K562 (cell line): Measurements from ENCODE around the gene AGL. TPM values are rescaled to one million over a fixed set of nuclear protein-coding genes. Genes with fewer than 3 reads are reported as not detected.

Source experiments
- ATAC-seq: fragments of 200-7000 bp; cut with Tn5 transposase; 3 replicates; pipeline ENCODE4 v1.9.1; 2020; ENCODE audit warnings: moderate library complexity
- BruUV-seq: library from RNA; stranded (reverse); fragments of 400-500 nt; replicated peaks from 2 replicates; lab custom pipeline; 2021; lab: Mats Ljungman, UMichigan
- CTCF ChIA-PET: fragments of 300-600 bp; formaldehyde crosslinking; extraction: SDS; loops from one replicate; lab custom pipeline; 2021; ENCODE audit warnings: low intra/inter-chr PET ratio; lab: Yijun Ruan, JAX
- POLR2A ChIA-PET: fragments of 300-600, 350-650 bp; sonication (Branson Sonifier 250); formaldehyde crosslinking; extraction: SDS; loops from one replicate; lab custom pipeline; 2021; ENCODE audit warnings: antibody characterized with exemption, inconsistent platforms; lab: Yijun Ruan, JAX
- DNase-seq, 4 experiments: peaks; one replicate each; pipeline versions ENCODE4 v3.0.0 to v3.0.0-alpha.2; 2011 to 2018; ENCODE audit warnings: low spot score in 3 of 4, mixed read lengths in 3 of 4; ENCODE audit errors: extremely low read depth in 1 of 4
- FAIRE-seq: peaks from 2 replicates; lab custom pipeline; 2011; peaks lifted over from hg19 to GRCh38; lab: Jason Lieb, UNC
- H2AFZ ChIP-seq: 2 replicates; pipeline ENCODE4 v1.6.0; 2011; ENCODE audit warnings: low read depth, low read length, control low read depth, inconsistent platforms
- H3K27ac ChIP-seq: fragments of 200-600 bp; 3 replicates; pipeline ENCODE4 v1.8.0; 2011; ENCODE audit warnings: low read depth, mild to moderate bottlenecking, control low read depth, inconsistent platforms, low read length, moderate library complexity, mixed read lengths; ENCODE audit errors: extremely low read depth
- H3K27me3 ChIP-seq, 2 experiments: fragments of 300-600 bp in 1 of 2; 2 replicates in 1 of 2; 3 replicates in 1 of 2; pipeline versions ENCODE4 v1.6.0 to v1.8.0; 2011; ENCODE audit warnings: inconsistent platforms in 2 of 2, low read length in 2 of 2, mild to moderate bottlenecking in 1 of 2, mixed read lengths in 1 of 2, moderate library complexity in 1 of 2; ENCODE audit not compliant: control insufficient read depth in 2 of 2, insufficient read depth in 2 of 2
- H3K36me3 ChIP-seq: fragments of 300-600 bp; 3 replicates; pipeline ENCODE4 v1.8.0; 2011; ENCODE audit warnings: mild to moderate bottlenecking, low read length, inconsistent platforms; ENCODE audit not compliant: control insufficient read depth, insufficient read depth
- H3K4me1 ChIP-seq, 2 experiments: fragments of 200-600 bp in 1 of 2; replicated peaks in 1 of 2; 2 replicates in 1 of 2; 3 replicates in 1 of 2; pipeline versions ENCODE4 v1.5.1 to v1.8.0; 2011; ENCODE audit warnings: inconsistent platforms in 2 of 2, low read length in 2 of 2, mild to moderate bottlenecking in 1 of 2, mixed read lengths in 1 of 2, moderate library complexity in 1 of 2; ENCODE audit not compliant: control insufficient read depth in 2 of 2, insufficient read depth in 2 of 2
- H3K4me2 ChIP-seq: 2 replicates; pipeline ENCODE4 v1.6.1; 2011; ENCODE audit warnings: low read length, control low read depth, inconsistent platforms, mixed read lengths; ENCODE audit not compliant: insufficient read depth
- H3K4me3 ChIP-seq: fragments of 200-600 bp; sonication (generic), shearing (Covaris generic); 2 replicates; pipeline ENCODE4 v1.5.1; 2016; ENCODE audit warnings: control low read depth, inconsistent platforms
- H3K79me2 ChIP-seq: fragments of 200-600 bp; 3 replicates; pipeline ENCODE4 v1.8.0; 2011; ENCODE audit warnings: low read length, inconsistent platforms; ENCODE audit not compliant: control insufficient read depth, insufficient read depth
- H3K9ac ChIP-seq, 2 experiments: 2 replicates each; pipeline versions ENCODE4 v1.6.0 to v1.6.1; 2011; ENCODE audit warnings: low read depth in 2 of 2, low read length in 2 of 2, control low read depth in 1 of 2, inconsistent platforms in 1 of 2, mild to moderate bottlenecking in 1 of 2, mixed read lengths in 1 of 2; ENCODE audit not compliant: insufficient read depth in 1 of 2
- H3K9me1 ChIP-seq: one replicate; pipeline ENCODE4 v1.6.0; 2011; ENCODE audit warnings: inconsistent platforms, mild to moderate bottlenecking, low read length, moderate library complexity; ENCODE audit not compliant: control insufficient read depth, insufficient read depth
- H3K9me3 ChIP-seq: replicated peaks from 2 replicates; pipeline ENCODE4 v1.5.1; 2011; ENCODE audit warnings: low read depth, low read length, inconsistent platforms; ENCODE audit not compliant: control insufficient read depth, insufficient read depth
- H4K20me1 ChIP-seq: replicated peaks from 2 replicates; pipeline ENCODE4 v1.6.1; 2011; ENCODE audit warnings: low read length, inconsistent platforms, mixed read lengths; ENCODE audit not compliant: control insufficient read depth, insufficient read depth
- ADNP ChIP-seq: fragments of 200-800 bp; sonication (Bioruptor generic); IDR thresholded peaks from 2 replicates; pipeline ENCODE4 v1.6.1; 2016; ENCODE audit warnings: missing genetic modification characterization, missing compliant biosample characterization
- BCOR ChIP-seq: fragments of 450-650 bp; IDR thresholded peaks from 2 replicates; pipeline ENCODE4 v1.6.1; 2016
- CAMTA2 ChIP-seq: fragments of 250-450 bp; sonication (Bioruptor Pico); conservative IDR thresholded peaks from 2 replicates; pipeline ENCODE4 v1.5.1; 2022
- CHD1 ChIP-seq: fragments of 200-600 bp; sonication (generic); IDR thresholded peaks from one replicate; pipeline ENCODE4 v1.6.1; 2012; ENCODE audit warnings: mild to moderate bottlenecking, moderate library complexity, low read length, inconsistent platforms
- HMGXB4 ChIP-seq: sonication (generic); formaldehyde crosslinking; IDR thresholded peaks from 2 replicates; pipeline ENCODE4 v1.8.1; 2023; ENCODE audit warnings: mild to moderate bottlenecking, missing genetic modification reagents
- IRF1 ChIP-seq: sonication (generic); formaldehyde crosslinking; IDR thresholded peaks from 2 replicates; pipeline ENCODE4 v1.8.0; 2022; ENCODE audit warnings: missing genetic modification reagents, mild to moderate bottlenecking, borderline replicate concordance
- KLF1 ChIP-seq: fragments of 450-650 bp; IDR thresholded peaks from 2 replicates; pipeline ENCODE4 v1.6.1; 2016; ENCODE audit warnings: missing genetic modification characterization, missing compliant biosample characterization
- NRF1 ChIP-seq, 2 experiments: fragments of 450-650 bp; IDR thresholded peaks in 1 of 2; conservative IDR thresholded peaks in 1 of 2; 2 replicates each; pipeline ENCODE4 v1.6.1; 2014; ENCODE audit warnings: mild to moderate bottlenecking in 2 of 2
- POU5F1 ChIP-seq: fragments of 150-350 bp; IDR thresholded peaks from 2 replicates; pipeline ENCODE4 v1.6.1; 2014; ENCODE audit warnings: borderline replicate concordance, low read length, low read depth, mild to moderate bottlenecking; ENCODE audit not compliant: partially characterized antibody
- SIRT6 ChIP-seq: IDR thresholded peaks from one replicate; pipeline ENCODE4 v1.6.1; 2012; ENCODE audit warnings: low read depth, mild to moderate bottlenecking, control low read depth, inconsistent platforms, low read length, moderate library complexity
- TAF7 ChIP-seq: fragments of 450-650 bp; IDR thresholded peaks from 2 replicates; pipeline ENCODE4 v1.6.1; 2016; ENCODE audit warnings: missing genetic modification characterization, missing compliant biosample characterization
- ZNF134 ChIP-seq: fragments of 250-450 bp; sonication (Bioruptor Pico); conservative IDR thresholded peaks from 2 replicates; pipeline ENCODE4 v1.4.0; 2020
- ZNF143 ChIP-seq: sonication (generic); formaldehyde crosslinking; IDR thresholded peaks from 2 replicates; pipeline ENCODE4 v1.9.0; 2022; ENCODE audit warnings: mild to moderate bottlenecking, missing genetic modification reagents
- ZNF512 ChIP-seq: IDR thresholded peaks from 2 replicates; pipeline ENCODE4 v1.6.1; 2016; ENCODE audit warnings: missing genetic modification characterization, missing compliant biosample characterization
- WGBS: fragments of 100-300 bp; shearing (Covaris generic); methylation state at CpG from one replicate; pipeline ENCODE4 v1.1.6; 2016; ENCODE audit warnings: low coverage, mixed read lengths; ENCODE audit not compliant: insufficient coverage; ENCODE audit errors: missing lambda C conversion rate; 5-methylcytosine and 5-hydroxymethylcytosine counted together
- in situ Hi-C: fragments of 300-500 bp; cut with MboI; formaldehyde crosslinking; loops from 4 replicates; pipeline ENCODE4 v1.15.0; 2018; ENCODE audit warnings: inconsistent platforms, mixed read lengths
- intact Hi-C: fragments of 100-400 bp; cut with micrococcal nuclease; formaldehyde crosslinking; loops from 2 replicates; pipeline ENCODE4 v1.14.2; 2022
- polyA plus RNA-seq, 8 experiments: library from polyadenylated mRNA; depleted of rRNA in 4 of 8; stranded (reverse) in 5 of 8; unstranded in 3 of 8; fragments of >200 nt; fragmentation: Nextera tagmentation in 2 of 8; fragmentation: Illumina TruSeq in 1 of 8; extraction: Ambion mirVana in 2 of 8; extraction: Trizol in 1 of 8; gene quantifications; 2 replicates each; pipeline versions ENCODE4 v1.2.1 to v1.2.3, GENCODE V29; 2011 to 2014; ENCODE audit warnings: inconsistent platforms in 1 of 8, missing spikeins in 1 of 8
- total RNA-seq, 7 experiments: library from RNA; depleted of rRNA in 6 of 7; stranded (reverse); fragments of >200 nt in 6 of 7; fragmentation: Illumina TruSeq in 2 of 7; extraction: Trizol in 2 of 7; gene quantifications; 2 replicates each; pipeline versions ENCODE4 v1.2.1 to v1.2.3, GENCODE V29; 2011 to 2021; ENCODE audit warnings: low replicate concordance in 1 of 7
- TF ChIP-seq, protein P1 (sequence below), 3 experiments: fragments of 200-800 bp in 1 of 3; sonication (Bioruptor generic) in 1 of 3; sonication (generic) in 1 of 3; formaldehyde crosslinking in 1 of 3; IDR thresholded peaks; 2 replicates each; pipeline versions ENCODE4 v1.6.1 to v1.8.0; 2016 to 2022; ENCODE audit warnings: mild to moderate bottlenecking in 2 of 3, missing compliant biosample characterization in 2 of 3, missing genetic modification characterization in 2 of 3, missing genetic modification reagents in 1 of 3

The AGL gene
- total and polyA plus RNA-seq, 9 of the 15 experiments (the other 6 are each of a cell fraction or from before 2014, with no cell fraction given): 6.3 to 20.4 (median 12.4) TPM

GRCh38 chr1:99969729-99970621 lies 119.8 kb downstream of the AGL start, which contains the start of gene SLC35A3:
Gene SLC35A3 (plus strand): TSS chr1:99969996. CDS start chr1:99993555, 23,559 bp downstream.
- Histone ChIP-seq H3K9me1 (peaks cover 3% of the 10 kb centered on the region), H3K4me3 (peak within 1 kb of the TSS; percentile 80), H3K79me2 (peaks cover 41% of the 10 kb centered on the region), H3K36me3 (peaks cover 10% of the 10 kb centered on the region; the same call in 1 of the 3 replicates), H3K4me2 (peak within 1 kb of the TSS; percentile 85), H3K27me3 (no peaks in the 10 kb centered on the region), H3K4me1 (peaks cover 2 to 17% of the 10 kb centered on the region in 2 experiments; a peak in 3 of 5 replicates), H3K27ac (peak within 1 kb of the TSS; percentile 48), H3K9ac (peak within 1 kb of the TSS; percentile 69 to 99), H4K20me1 (no peaks in the 10 kb centered on the region), H2AFZ (peak within 1 kb of the TSS; percentile 95), H3K9me3 (no peaks in the 10 kb centered on the region)
- in situ Hi-C loops (no loop called here), intact Hi-C loops (loop anchor here (2.0 kb wide), 1 partner anchor 65 kb away; no protein-coding TSS in a partner anchor)
- ATAC-seq (peak; percentile 94), FAIRE-seq (no peak), DNase-seq (peak; percentile 68 to 87 (median 78))
- ChIA-PET CTCF (no interaction called here), POLR2A (interaction anchor here (0.7 to 1.9 kb wide), 16 partner anchors 9 to 1874 kb away, joined by 3 to 7 read pairs (median 4); a partner anchor contains a TSS)
- under 1% methylated on average over 52 of the region's 74 CpGs for WGBS
- BruUV-seq: TSS peak; percentile 61
- TF ChIP-seq ZNF134 (CRISPR knock-in tag) (no peak), BCOR (peak; percentile 10; the same call in 1 of the 2 replicates), ADNP (tag) (no peak), IRF1 (CRISPR knock-in tag) (no peak), SIRT6 (no peak), KLF1 (tag) (peak; percentile 62; the same call in 1 of the 2 replicates), CAMTA2 (CRISPR knock-in tag) (no peak), HMGXB4 (CRISPR knock-in tag) (peak; percentile 52; the same call in 1 of the 2 replicates), POU5F1 (no peak), NRF1 (conservative IDR thresholded peaks at IDR 0.05 in 1 of 2, IDR thresholded peaks at IDR 0.05 in 1 of 2) (peak in 1 of 2 experiments; percentile 41; a peak in 2 of 4 replicates), ZNF512 (tag) (no peak), TAF7 (tag) (peak; percentile 95), ZNF143 (peak; percentile 46; the same call in 1 of the 2 replicates), CHD1 (no peak)
- TF ChIP-seq, protein P1, sequence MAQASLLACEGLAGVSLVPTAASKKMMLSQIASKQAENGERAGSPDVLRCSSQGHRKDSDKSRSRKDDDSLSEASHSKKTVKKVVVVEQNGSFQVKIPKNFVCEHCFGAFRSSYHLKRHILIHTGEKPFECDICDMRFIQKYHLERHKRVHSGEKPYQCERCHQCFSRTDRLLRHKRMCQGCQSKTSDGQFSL (CRISPR knock-in tag; IDR thresholded peaks at IDR 0.05): 0 out of 2 replicates have a peak, but pooled peaks have one; percentile 27
- TF ChIP-seq, protein P1 (tag; IDR thresholded peaks at IDR 0.05): no peak
